Vein endothelial cell (primary cell): ENCODE results near the gene CTSZ. TPM values are rescaled to one million over a fixed set of nuclear protein-coding genes. Genes with fewer than 3 reads are reported as not detected.

Experiments
- total RNA-seq: library from RNA; depleted of rRNA; stranded (reverse); fragments of >200 nt; gene quantifications from 2 replicates; pipeline ENCODE4 v1.2.3, GENCODE V29; 2012

CTSZ gene
- 192 and 224 TPM in 2 replicates for total RNA-seq

GRCh38 chr20:59006864-59007664 lies at the start of gene CTSZ:
Gene CTSZ, minus strand, starts transcription at chr20:59007254. Its CDS starts 126 bp downstream, at chr20:59007128.

GRCh38 chr20:59042151-59042795 lies 35.2 kb upstream of the CTSZ start, which contains the start of gene PRELID3B:
Gene PRELID3B, minus strand, starts transcription at chr20:59042786. Its CDS starts 56 bp downstream, at chr20:59042730.

GRCh38 chr20:59032023-59032712 lies 25.1 kb upstream of the CTSZ start, which contains the start of gene ATP5F1E:
Gene ATP5F1E, minus strand, starts transcription at chr20:59032335. Its CDS starts 84 bp downstream, at chr20:59032251.

GRCh38 chr20:59019217-59019616 lies 12.2 kb upstream of the CTSZ start, which contains the start of gene TUBB1:
Gene TUBB1, plus strand, starts transcription at chr20:59019429. Its CDS starts 94 bp downstream, at chr20:59019523.

GRCh38 chr20:58980711-58981627 lies 26.1 kb downstream of the CTSZ start, which contains the start of gene NELFCD:
Gene NELFCD, plus strand, starts transcription at chr20:58981256. Its CDS starts 54 bp downstream, at chr20:58981310.

Other genes starting within 250 kb of the CTSZ start
- gene GNAS-AS1, start 156.4 kb downstream of the CTSZ start, total RNA-seq, result 0.10 TPM in 1 of 2 replicates, not detected in the other
- 467 and 568 TPM in 2 replicates for gene GNAS, start 154.5 kb downstream of the CTSZ start, total RNA-seq
- gene NELFCD, start 26.0 kb downstream of the CTSZ start, total RNA-seq, result 48.3 and 67.6 TPM in 2 replicates
- not detected in 2 replicates for gene TUBB1, start 12.2 kb upstream of the CTSZ start, total RNA-seq
- 19.9 and 21.3 TPM in 2 replicates for gene ATP5F1E, start 25.1 kb upstream of the CTSZ start, total RNA-seq
- 55.2 and 64.6 TPM in 2 replicates for gene PRELID3B, start 35.5 kb upstream of the CTSZ start, total RNA-seq
- gene ZNF831, start 156.6 kb upstream of the CTSZ start, total RNA-seq, result not detected in 2 replicates